PC-3 (cell line): Measurements from ENCODE around the gene KRT81.
"Not testable (repeated sequence)": the region's sequence is repeated elsewhere in the genome, so short reads cannot be mapped to it uniquely, and the experiment has no call there.

Source experiments
- EZH2 ChIP-seq: fragments of 300-600 bp; sonication (generic); IDR thresholded peaks from one replicate; pipeline ENCODE4 v1.6.1; 2017; ENCODE audit warnings: antibody characterized with exemption, mild to moderate bottlenecking, low read length; ENCODE audit not compliant: unreplicated experiment
- TF ChIP-seq, protein P1 (sequence below): fragments of 300-600 bp; sonication (generic); conservative IDR thresholded peaks from 2 replicates; pipeline ENCODE4 v1.5.1; 2017; ENCODE audit warnings: antibody characterized with exemption, low read depth, mild to moderate bottlenecking, low read length

DNA sequence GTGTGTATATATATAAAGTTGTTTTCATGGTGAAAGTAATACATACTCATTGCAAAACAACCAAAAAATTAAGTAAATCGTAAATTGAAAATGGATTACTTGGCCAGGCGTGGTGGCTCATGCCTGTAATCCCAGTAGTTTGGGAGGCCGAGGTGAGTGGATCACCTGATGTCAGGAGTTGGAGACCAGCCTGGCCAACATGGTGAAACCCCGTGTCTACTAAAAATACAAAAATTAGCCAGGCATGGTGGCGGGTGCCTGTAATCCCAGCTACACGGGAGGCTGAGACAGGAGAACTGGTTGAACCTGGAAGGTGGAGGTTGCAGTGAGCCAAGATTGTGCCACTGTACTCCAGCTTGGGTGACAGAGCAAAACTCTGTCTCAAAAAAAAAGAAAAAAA is 51.1 kb downstream of the KRT81 start:
- TF ChIP-seq EZH2 = not testable (repeated sequence)
- TF ChIP-seq, protein P1, sequence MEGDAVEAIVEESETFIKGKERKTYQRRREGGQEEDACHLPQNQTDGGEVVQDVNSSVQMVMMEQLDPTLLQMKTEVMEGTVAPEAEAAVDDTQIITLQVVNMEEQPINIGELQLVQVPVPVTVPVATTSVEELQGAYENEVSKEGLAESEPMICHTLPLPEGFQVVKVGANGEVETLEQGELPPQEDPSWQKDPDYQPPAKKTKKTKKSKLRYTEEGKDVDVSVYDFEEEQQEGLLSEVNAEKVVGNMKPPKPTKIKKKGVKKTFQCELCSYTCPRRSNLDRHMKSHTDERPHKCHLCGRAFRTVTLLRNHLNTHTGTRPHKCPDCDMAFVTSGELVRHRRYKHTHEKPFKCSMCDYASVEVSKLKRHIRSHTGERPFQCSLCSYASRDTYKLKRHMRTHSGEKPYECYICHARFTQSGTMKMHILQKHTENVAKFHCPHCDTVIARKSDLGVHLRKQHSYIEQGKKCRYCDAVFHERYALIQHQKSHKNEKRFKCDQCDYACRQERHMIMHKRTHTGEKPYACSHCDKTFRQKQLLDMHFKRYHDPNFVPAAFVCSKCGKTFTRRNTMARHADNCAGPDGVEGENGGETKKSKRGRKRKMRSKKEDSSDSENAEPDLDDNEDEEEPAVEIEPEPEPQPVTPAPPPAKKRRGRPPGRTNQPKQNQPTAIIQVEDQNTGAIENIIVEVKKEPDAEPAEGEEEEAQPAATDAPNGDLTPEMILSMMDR = not testable (repeated sequence)
